Endodermal cell (in vitro differentiated cells): Measurements from ENCODE around the gene SPIRE2. TPM values are rescaled to one million over a fixed set of nuclear protein-coding genes. Genes with fewer than 3 reads are reported as not detected.

Experiments used
- DNase-seq: peaks from one replicate; pipeline ENCODE4 v3.0.0-alpha.2; 2017
- H3K27ac ChIP-seq: 2 replicates; pipeline ENCODE4 v1.5.1; 2013; ENCODE audit warnings: mild to moderate bottlenecking, low read depth, low read length, moderate library complexity
- H3K27me3 ChIP-seq: 2 replicates; pipeline ENCODE4 v1.6.1; 2013; ENCODE audit warnings: mild to moderate bottlenecking, low read length, moderate library complexity; ENCODE audit not compliant: insufficient read depth, control insufficient read depth, poor library complexity, severe bottlenecking
- H3K36me3 ChIP-seq: 2 replicates; pipeline ENCODE4 v1.7.0; 2013; ENCODE audit warnings: mild to moderate bottlenecking, low read length, moderate library complexity; ENCODE audit not compliant: control insufficient read depth, insufficient read depth
- H3K4me1 ChIP-seq: one replicate; pipeline ENCODE4 v1.7.0; 2013; ENCODE audit warnings: low read length; ENCODE audit not compliant: control insufficient read depth, insufficient read depth
- H3K4me3 ChIP-seq: 2 replicates; pipeline ENCODE4 v1.5.1; 2013; ENCODE audit warnings: mild to moderate bottlenecking, low read length, moderate library complexity
- H3K9ac ChIP-seq: 2 replicates; pipeline ENCODE4 v1.6.1; 2013; ENCODE audit warnings: mild to moderate bottlenecking, low read length, moderate library complexity; ENCODE audit not compliant: poor library complexity, severe bottlenecking; ENCODE audit errors: extremely low read depth
- H3K9me3 ChIP-seq: 2 replicates; pipeline ENCODE4 v1.6.1; 2013; ENCODE audit warnings: mild to moderate bottlenecking, low read length, moderate library complexity; ENCODE audit not compliant: control insufficient read depth
- H3K27ac Mint-ChIP-seq: 2 replicates; pipeline ENCODE4 v1.8.0; 2020; ENCODE audit warnings: mixed read lengths
- H3K27me3 Mint-ChIP-seq: 2 replicates; pipeline ENCODE4 v1.8.0; 2021; ENCODE audit warnings: mild to moderate bottlenecking, mixed read lengths; ENCODE audit not compliant: insufficient read depth
- H3K36me3 Mint-ChIP-seq: 2 replicates; pipeline ENCODE4 v1.8.0; 2020; ENCODE audit warnings: low read depth, mixed read lengths
- H3K4me1 Mint-ChIP-seq: 2 replicates; pipeline ENCODE4 v1.8.0; 2020; ENCODE audit warnings: mixed read lengths
- H3K4me3 Mint-ChIP-seq: 2 replicates; pipeline ENCODE4 v1.8.0; 2020; ENCODE audit warnings: mild to moderate bottlenecking, moderate library complexity, mixed read lengths
- H3K9me3 Mint-ChIP-seq: 2 replicates; pipeline ENCODE4 v1.8.0; 2020; ENCODE audit warnings: mild to moderate bottlenecking, mixed read lengths
- WGBS, 2 experiments: methylation state at CpG; one replicate each; pipeline versions ENCODE4 v1.1.5 to v1.1.7; 2013; ENCODE audit warnings: missing lambda C conversion rate in 2 of 2, mixed read lengths in 1 of 2; ENCODE audit not compliant: insufficient coverage in 1 of 2, insufficient read length in 1 of 2; 5-methylcytosine and 5-hydroxymethylcytosine counted together
- total RNA-seq, 2 donors: library from RNA; stranded (reverse); fragmentation: NEBNext Ultra II Directional in 1 of 2; extraction: Animal tissue kit (Norgen Biotek cat#: 25700) in 1 of 2; gene quantifications; 2 replicates in 1 of 2; 3 replicates in 1 of 2; pipeline ENCODE4 v1.2.1, GENCODE V29; 2021
- TF ChIP-seq, protein P1 (sequence below): fragments of 200-600 bp; sonication (generic); conservative IDR thresholded peaks from 2 replicates; pipeline ENCODE4 v1.5.0; 2021; ENCODE audit warnings: antibody characterized with exemption, mild to moderate bottlenecking

SPIRE2 gene
- total RNA-seq, 2 donors from 2014 or later, result 12.8 to 12.9 TPM

GRCh38 chr16:89864527-89864820 lies 36.2 kb downstream of the SPIRE2 start:
- Mint-ChIP-seq H3K27me3 (no peaks in the 10 kb centered on the region), H3K9me3 (peaks cover 22% of the 10 kb centered on the region), H3K4me3 (no peak overlapping the region), H3K36me3 (peaks cover 24% of the 10 kb centered on the region), H3K4me1 (no peaks in the 10 kb centered on the region), H3K27ac (no peak overlapping the region)
- H3K36me3 ChIP-seq, result peaks cover 17% of the 10 kb centered on the region
- H3K27ac ChIP-seq, result no peak overlapping the region
- H3K4me3 ChIP-seq, result no peak overlapping the region
- H3K9me3 ChIP-seq, result peaks cover 19% of the 10 kb centered on the region
- TF ChIP-seq, protein P1, sequence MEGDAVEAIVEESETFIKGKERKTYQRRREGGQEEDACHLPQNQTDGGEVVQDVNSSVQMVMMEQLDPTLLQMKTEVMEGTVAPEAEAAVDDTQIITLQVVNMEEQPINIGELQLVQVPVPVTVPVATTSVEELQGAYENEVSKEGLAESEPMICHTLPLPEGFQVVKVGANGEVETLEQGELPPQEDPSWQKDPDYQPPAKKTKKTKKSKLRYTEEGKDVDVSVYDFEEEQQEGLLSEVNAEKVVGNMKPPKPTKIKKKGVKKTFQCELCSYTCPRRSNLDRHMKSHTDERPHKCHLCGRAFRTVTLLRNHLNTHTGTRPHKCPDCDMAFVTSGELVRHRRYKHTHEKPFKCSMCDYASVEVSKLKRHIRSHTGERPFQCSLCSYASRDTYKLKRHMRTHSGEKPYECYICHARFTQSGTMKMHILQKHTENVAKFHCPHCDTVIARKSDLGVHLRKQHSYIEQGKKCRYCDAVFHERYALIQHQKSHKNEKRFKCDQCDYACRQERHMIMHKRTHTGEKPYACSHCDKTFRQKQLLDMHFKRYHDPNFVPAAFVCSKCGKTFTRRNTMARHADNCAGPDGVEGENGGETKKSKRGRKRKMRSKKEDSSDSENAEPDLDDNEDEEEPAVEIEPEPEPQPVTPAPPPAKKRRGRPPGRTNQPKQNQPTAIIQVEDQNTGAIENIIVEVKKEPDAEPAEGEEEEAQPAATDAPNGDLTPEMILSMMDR, result no peak
- H3K9ac ChIP-seq, result no peak overlapping the region
- H3K4me1 ChIP-seq, result no peaks in the 10 kb centered on the region
- WGBS, 2 experiments, result 92 to 94% methylated on average over 4 to 5 of the region's 5 CpGs
- H3K27me3 ChIP-seq, result no peaks in the 10 kb centered on the region
- no peak for DNase-seq

GRCh38 chr16:89867918-89868317 lies 39.6 kb downstream of the SPIRE2 start:
- WGBS, 2 experiments, result 95 to 100% methylated on average over 4 to 5 of the region's 5 CpGs
- peak overlapping the region; percentile 60 for H3K4me3 ChIP-seq
- H3K27me3 ChIP-seq, result no peaks in the 10 kb centered on the region
- Mint-ChIP-seq H3K4me1 (no peaks in the 10 kb centered on the region), H3K27ac (no peak overlapping the region), H3K9me3 (peaks cover 22% of the 10 kb centered on the region), H3K27me3 (no peaks in the 10 kb centered on the region), H3K4me3 (no peak overlapping the region), H3K36me3 (peaks cover 23% of the 10 kb centered on the region)
- no peak for DNase-seq
- TF ChIP-seq, protein P1, result no peak
- peaks cover 19% of the 10 kb centered on the region for H3K9me3 ChIP-seq
- no peak overlapping the region for H3K27ac ChIP-seq
- H3K4me1 ChIP-seq, result peaks cover 5% of the 10 kb centered on the region
- no peak overlapping the region for H3K9ac ChIP-seq
- H3K36me3 ChIP-seq, result peaks cover 13% of the 10 kb centered on the region

DNA sequence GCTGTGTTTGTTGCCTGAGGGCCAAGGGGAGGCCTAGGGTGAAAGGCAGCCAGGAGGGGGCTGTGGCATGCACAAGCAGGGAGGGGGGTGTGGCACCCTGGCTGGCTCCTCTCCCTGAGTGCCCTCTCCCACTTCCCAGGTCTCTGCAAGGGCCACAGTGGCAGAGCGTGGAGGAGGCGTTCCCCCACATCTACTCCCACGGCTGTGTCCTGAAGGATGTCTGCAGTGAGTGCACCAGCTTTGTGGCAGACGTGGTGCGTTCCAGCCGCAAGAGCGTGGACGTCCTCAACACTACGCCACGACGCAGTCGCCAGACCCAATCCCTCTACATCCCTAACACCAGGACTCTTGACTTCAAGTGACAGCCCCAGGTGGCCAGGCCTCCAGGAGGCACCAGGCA lies 41.6 kb downstream of the SPIRE2 start:
- H3K36me3 ChIP-seq, result peaks cover 19% of the 10 kb centered on the region
- WGBS, 2 experiments, result 90 to 96% methylated on average over 2 to 12 of the region's 12 CpGs
- H3K27me3 ChIP-seq, result no peaks in the 10 kb centered on the region
- Mint-ChIP-seq H3K4me1 (no peaks in the 10 kb centered on the region), H3K27ac (no peak overlapping the region), H3K4me3 (no peak overlapping the region), H3K36me3 (peaks cover 23% of the 10 kb centered on the region), H3K27me3 (no peaks in the 10 kb centered on the region), H3K9me3 (peaks cover 29% of the 10 kb centered on the region)
- H3K27ac ChIP-seq, result no peak overlapping the region
- TF ChIP-seq, protein P1, result no peak
- DNase-seq, result no peak
- H3K9me3 ChIP-seq, result peaks cover 26% of the 10 kb centered on the region
- H3K4me3 ChIP-seq, result no peak overlapping the region
- peaks cover 5% of the 10 kb centered on the region for H3K4me1 ChIP-seq
- no peak overlapping the region for H3K9ac ChIP-seq
